SK-N-MC (cell line): ENCODE results near the gene ATCAY.

Experiments used
- EZH2 ChIP-seq: fragments of 200-600 bp; sonication (generic); IDR thresholded peaks from one replicate; pipeline ENCODE4 v1.6.1; 2017; ENCODE audit warnings: antibody characterized with exemption
- FOXP2 ChIP-seq: optimal IDR thresholded peaks from 2 replicates; pipeline ENCODE3; 2011; ENCODE audit warnings: mild to moderate bottlenecking, moderate library complexity; ENCODE audit not compliant: insufficient read depth; ENCODE audit errors: extremely low read length, control extremely low read depth
- POLR2AphosphoS5 ChIP-seq: IDR thresholded peaks from 2 replicates; pipeline ENCODE4 v1.6.1; 2012; ENCODE audit warnings: mild to moderate bottlenecking, low read depth, low read length, borderline replicate concordance

DNA sequence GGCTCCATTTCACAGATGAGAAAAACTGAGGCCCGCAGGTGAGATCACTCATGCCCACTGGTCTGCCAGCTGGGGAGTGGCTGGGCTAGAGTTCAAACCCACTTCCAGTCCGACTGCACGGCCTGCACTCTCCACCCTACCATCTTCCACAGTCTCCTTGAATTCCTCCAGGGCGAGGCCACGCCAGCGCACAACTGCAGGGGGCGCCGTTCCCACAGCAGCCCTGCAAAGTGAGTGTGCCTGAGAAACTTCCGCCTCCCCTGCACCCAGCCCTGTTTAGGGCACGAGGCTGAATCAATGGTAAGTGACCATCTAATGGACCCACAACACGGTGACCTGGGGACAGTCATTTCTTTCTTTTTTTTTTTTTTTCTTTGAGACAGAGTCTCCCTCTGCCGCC lies 829 bp upstream of the ATCAY start:
- no peak for TF ChIP-seq POLR2AphosphoS5
- TF ChIP-seq EZH2 = no peak
- no peak for TF ChIP-seq FOXP2
